GM12878 (cell line): ENCODE measurements around the gene KRCC1. TPM values are rescaled to one million over a fixed set of nuclear protein-coding genes. Genes with fewer than 3 reads are reported as not detected.

Experiments used
- ATAC-seq: fragments of 200-7000 bp; cut with Tn5 transposase; 3 replicates; pipeline ENCODE4 v1.9.1; 2020; ENCODE audit warnings: mild to moderate bottlenecking, moderate library complexity
- BruUV-seq: library from RNA; stranded (reverse); fragments of 400-500 nt; replicated peaks from 2 replicates; lab custom pipeline; 2021; lab: Mats Ljungman, UMichigan
- CTCF ChIA-PET: fragments of 300-600 bp; sonication (Branson Sonifier 250); formaldehyde crosslinking; extraction: SDS; loops from one replicate; lab custom pipeline; 2021; ENCODE audit warnings: inconsistent platforms; lab: Yijun Ruan, JAX
- POLR2A ChIA-PET: fragments of 350-600 bp; formaldehyde crosslinking; extraction: SDS; loops from one replicate; lab custom pipeline; 2021; ENCODE audit warnings: inconsistent platforms; lab: Charles Lee
- RAD21 ChIA-PET: fragments of 300-600 bp; sonication (Branson Sonifier 250); formaldehyde crosslinking; loops from one replicate; lab custom pipeline; 2023; ENCODE audit warnings: antibody characterized with exemption; ENCODE audit not compliant: unreplicated experiment; lab: Charles Lee
- SMC1A ChIA-PET: fragments of 300-600 bp; sonication (Branson Sonifier 250); formaldehyde crosslinking; loops from one replicate; lab custom pipeline; 2023; ENCODE audit not compliant: unreplicated experiment, uncharacterized antibody; lab: Charles Lee
- DNase-seq: peaks from one replicate; pipeline ENCODE4 v3.0.0-alpha.2; 2011; ENCODE audit warnings: low read depth, low spot score
- FAIRE-seq: peaks from 3 replicates; lab custom pipeline; 2011; peaks lifted over from hg19 to GRCh38; lab: Jason Lieb, UNC
- H2AFZ ChIP-seq: 2 replicates; pipeline ENCODE4 v1.6.0; 2011; ENCODE audit warnings: low read depth, low read length, control low read depth; ENCODE audit not compliant: control insufficient read depth
- H3K27ac ChIP-seq: 2 replicates; pipeline ENCODE4 v1.5.1; 2011; ENCODE audit warnings: control low read depth; ENCODE audit not compliant: control insufficient read depth, insufficient read depth
- H3K27me3 ChIP-seq, 2 experiments: replicated peaks in 1 of 2; 2 replicates each; pipeline versions ENCODE4 v1.6.0 to v1.6.1; 2011; ENCODE audit warnings: low read length in 1 of 2; ENCODE audit not compliant: control insufficient read depth in 2 of 2, insufficient read depth in 2 of 2
- H3K36me3 ChIP-seq, 2 experiments: 2 replicates each; pipeline ENCODE4 v1.5.1; 2011; ENCODE audit warnings: low read length in 1 of 2; ENCODE audit not compliant: control insufficient read depth in 2 of 2, insufficient read depth in 2 of 2
- H3K4me1 ChIP-seq: 2 replicates; pipeline ENCODE4 v1.6.1; 2011; ENCODE audit warnings: mild to moderate bottlenecking, low read length, moderate library complexity, mixed read lengths; ENCODE audit not compliant: control insufficient read depth, insufficient read depth
- H3K4me2 ChIP-seq: 2 replicates; pipeline ENCODE4 v1.6.0; 2011; ENCODE audit warnings: control low read depth; ENCODE audit not compliant: control insufficient read depth, insufficient read depth
- H3K4me3 ChIP-seq: fragments of 200-600 bp; sonication (generic); 2 replicates; pipeline ENCODE4 v1.5.1; 2016
- H3K79me2 ChIP-seq: 2 replicates; pipeline ENCODE4 v1.6.0; 2011; ENCODE audit warnings: low read length; ENCODE audit not compliant: control insufficient read depth, insufficient read depth
- H3K9ac ChIP-seq: 2 replicates; pipeline ENCODE4 v1.8.0; 2011; ENCODE audit warnings: low read length, control low read depth, mixed read lengths; ENCODE audit not compliant: control insufficient read depth, insufficient read depth
- H3K9me3 ChIP-seq: replicated peaks from 3 replicates; pipeline ENCODE4 v1.5.1; 2011; ENCODE audit warnings: mild to moderate bottlenecking, low read length; ENCODE audit not compliant: control insufficient read depth, insufficient read depth
- H4K20me1 ChIP-seq: 2 replicates; pipeline ENCODE4 v1.6.0; 2011; ENCODE audit not compliant: control insufficient read depth, insufficient read depth
- JUNB ChIP-seq: IDR thresholded peaks from 2 replicates; pipeline ENCODE4 v1.6.1; 2016; ENCODE audit warnings: antibody characterized with exemption, mild to moderate bottlenecking
- NR2C2 ChIP-seq: IDR thresholded peaks from 2 replicates; pipeline ENCODE4 v1.6.1; 2011; ENCODE audit warnings: borderline replicate concordance, low read depth; ENCODE audit not compliant: control insufficient read depth, insufficient read length
- ZNF274 ChIP-seq: IDR thresholded peaks from one replicate; pipeline ENCODE4 v1.8.0; 2011; ENCODE audit not compliant: insufficient read length, insufficient read depth
- WGBS: methylation state at CpG from one replicate; pipeline ENCODE4 v1.1.6; 2016; ENCODE audit warnings: low lambda C conversion rate; ENCODE audit not compliant: insufficient replicate concordance, insufficient coverage; ENCODE audit errors: missing lambda C conversion rate; 5-methylcytosine and 5-hydroxymethylcytosine counted together
- in situ Hi-C: fragments of 300-500 bp; cut with MboI; formaldehyde crosslinking; loops from 9 replicates; pipeline ENCODE4 v1.14.3; 2018; ENCODE audit warnings: mixed read lengths
- intact Hi-C: fragments of 100-400 bp; cut with micrococcal nuclease; formaldehyde crosslinking; loops from one replicate; pipeline ENCODE4 v1.14.2; 2022; ENCODE audit not compliant: unreplicated experiment
- polyA plus RNA-seq, 11 experiments: library from polyadenylated mRNA; depleted of rRNA in 4 of 11; unstranded in 6 of 11; stranded (reverse) in 5 of 11; fragments of >200 nt; fragmentation: Nextera tagmentation in 4 of 11; fragmentation: Illumina TruSeq in 1 of 11; extraction: Ambion mirVana in 4 of 11; extraction: Trizol in 1 of 11; gene quantifications; 1 replicate in 1 of 11; 2 replicates in 10 of 11; pipeline versions ENCODE4 v1.2.1 to v1.2.3, GENCODE V29; 2011 to 2016; ENCODE audit warnings: inconsistent platforms in 2 of 11, missing spikeins in 2 of 11, low read depth in 1 of 11
- total RNA-seq, 4 experiments: library from RNA; depleted of rRNA in 3 of 4; stranded (reverse); fragments of >200 nt in 3 of 4; fragmentation: Illumina TruSeq in 1 of 4; extraction: Trizol in 1 of 4; gene quantifications; 2 replicates each; pipeline versions ENCODE4 v1.2.1 to v1.2.3, GENCODE V29; 2013 to 2021
- TF ChIP-seq, protein P1 (sequence below): fragments of 450-650 bp; IDR thresholded peaks from 2 replicates; pipeline ENCODE4 v1.6.1; 2018; ENCODE audit warnings: borderline replicate concordance, mild to moderate bottlenecking; ENCODE audit not compliant: partially characterized antibody

KRCC1 gene
- total and polyA plus RNA-seq, 10 of the 15 experiments (the other 5 are each of a cell fraction or from before 2014, with no cell fraction given), result 3.8 to 27.2 (median 12.5) TPM

DNA sequence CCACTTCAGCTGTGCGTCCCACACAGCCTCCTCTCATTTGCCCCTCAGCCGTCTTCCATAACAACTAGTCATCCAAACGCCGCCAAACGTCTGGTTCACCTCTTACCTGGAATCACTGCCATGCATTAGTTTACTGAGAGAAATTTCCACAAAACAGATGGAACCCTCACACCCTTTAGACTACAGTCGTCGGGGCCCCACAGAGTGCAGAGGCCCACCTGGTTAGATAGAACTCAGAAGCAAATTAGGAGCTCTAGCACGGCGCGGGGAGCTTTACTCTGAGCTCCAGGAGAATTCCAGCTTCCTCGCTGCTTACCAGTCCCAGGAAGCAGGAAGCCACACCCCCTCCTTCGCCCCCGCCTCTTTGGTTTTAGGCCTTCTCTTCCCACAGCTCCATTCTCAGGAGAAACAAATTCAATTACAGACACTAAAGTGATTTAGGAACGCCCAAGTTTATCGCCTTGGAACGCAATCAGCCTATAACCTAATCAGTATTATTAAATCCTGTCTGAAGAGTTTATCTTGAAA lies 48.6 kb downstream of the KRCC1 start:
- no peaks in the 10 kb centered on the region for H3K4me1 ChIP-seq
- in situ Hi-C loops (loop anchor here (5.0 to 25.0 kb wide), 2 partner anchors 50 to 520 kb away; partner anchors contain the start of gene KRCC1), intact Hi-C loops (no loop called here)
- H3K4me3 ChIP-seq, result no peak overlapping the region
- no peak for FAIRE-seq
- ChIA-PET POLR2A (no interaction called here), RAD21 (no interaction called here), SMC1A (no interaction called here), CTCF (interaction anchor here (1.2 kb wide), 1 partner anchor 53 kb away, joined by 4 read pairs; no protein-coding TSS in a partner anchor)
- H3K4me2 ChIP-seq, result no peak overlapping the region
- no peaks in the 10 kb centered on the region for H3K79me2 ChIP-seq
- no TSS peak for BruUV-seq
- DNase-seq, result no peak
- no peaks in the 10 kb centered on the region for H4K20me1 ChIP-seq
- no peak overlapping the region for H3K27ac ChIP-seq
- H3K9ac ChIP-seq, result no peak overlapping the region
- no peak for ATAC-seq
- H3K27me3 ChIP-seq, result no peaks in the 10 kb centered on the region; a peak in 1 of 4 replicates
- WGBS, result 67% methylated on average over 16 of the region's 16 CpGs
- no peaks in the 10 kb centered on the region for H3K9me3 ChIP-seq
- H3K36me3 ChIP-seq, result no peaks in the 10 kb centered on the region
- TF ChIP-seq ZNF274 (no peak), JUNB (no peak), NR2C2 (no peak)
- TF ChIP-seq, protein P1, sequence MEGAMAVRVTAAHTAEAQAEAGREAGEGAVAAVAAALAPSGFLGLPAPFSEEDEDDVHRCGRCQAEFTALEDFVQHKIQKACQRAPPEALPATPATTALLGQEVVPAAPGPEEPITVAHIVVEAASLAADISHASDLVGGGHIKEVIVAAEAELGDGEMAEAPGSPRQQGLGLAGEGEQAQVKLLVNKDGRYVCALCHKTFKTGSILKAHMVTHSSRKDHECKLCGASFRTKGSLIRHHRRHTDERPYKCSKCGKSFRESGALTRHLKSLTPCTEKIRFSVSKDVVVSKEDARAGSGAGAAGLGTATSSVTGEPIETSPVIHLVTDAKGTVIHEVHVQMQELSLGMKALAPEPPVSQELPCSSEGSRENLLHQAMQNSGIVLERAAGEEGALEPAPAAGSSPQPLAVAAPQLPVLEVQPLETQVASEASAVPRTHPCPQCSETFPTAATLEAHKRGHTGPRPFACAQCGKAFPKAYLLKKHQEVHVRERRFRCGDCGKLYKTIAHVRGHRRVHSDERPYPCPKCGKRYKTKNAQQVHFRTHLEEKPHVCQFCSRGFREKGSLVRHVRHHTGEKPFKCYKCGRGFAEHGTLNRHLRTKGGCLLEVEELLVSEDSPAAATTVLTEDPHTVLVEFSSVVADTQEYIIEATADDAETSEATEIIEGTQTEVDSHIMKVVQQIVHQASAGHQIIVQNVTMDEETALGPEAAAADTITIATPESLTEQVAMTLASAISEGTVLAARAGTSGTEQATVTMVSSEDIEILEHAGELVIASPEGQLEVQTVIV, result no peak
- TF ChIP-seq, all 136 proteins: peak for 0
- no peak overlapping the region for H2AFZ ChIP-seq
